HG03342 (cell line): ENCODE measurements around the gene TJP2.
"Not testable (repeated sequence)": the region's sequence is repeated elsewhere in the genome, so short reads cannot be mapped to it uniquely, and the experiment has no call there.

Experiments
- ATAC-seq: cut with Tn5 transposase; IDR thresholded peaks from one replicate; pipeline ENCODE4 v1.9.1; 2021; ENCODE audit warnings: mild to moderate bottlenecking, moderate library complexity; ENCODE audit not compliant: unreplicated experiment

TJP2 gene

DNA sequence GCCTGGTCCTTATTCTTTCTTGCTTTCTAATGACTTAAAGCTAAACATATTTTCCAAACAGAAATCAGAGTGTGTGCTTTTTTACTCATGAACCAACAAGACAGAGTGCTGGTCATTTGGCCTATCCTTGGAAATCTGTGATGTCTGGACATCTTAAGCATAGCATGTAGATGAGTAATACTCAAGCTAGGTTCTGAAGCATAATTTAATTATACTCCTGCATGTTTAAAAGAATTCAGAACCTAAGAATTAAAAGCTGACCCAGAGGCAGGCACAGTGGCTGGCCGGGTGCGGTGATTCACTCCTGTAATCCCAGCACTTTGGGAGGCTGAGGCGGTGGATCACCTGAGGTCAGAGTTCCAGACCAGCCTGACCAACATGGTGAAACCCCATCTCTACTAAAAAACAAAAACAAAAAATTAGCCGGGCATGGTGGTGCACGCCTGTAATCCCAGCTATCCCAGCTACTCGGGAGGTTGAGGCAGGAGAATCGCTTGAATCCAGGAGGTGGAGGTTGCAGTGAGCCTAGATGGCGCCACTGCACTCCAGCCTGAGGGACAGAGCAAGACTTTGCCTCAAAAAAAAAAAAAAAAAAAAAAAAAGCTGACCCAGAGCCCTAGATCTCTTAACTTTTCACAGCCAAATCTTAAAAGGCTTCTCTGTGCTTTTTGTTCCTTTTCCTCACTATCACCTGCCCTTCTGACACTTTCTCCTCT, 16.2 kb upstream of the TJP2 start:
- ATAC-seq: no peak

DNA sequence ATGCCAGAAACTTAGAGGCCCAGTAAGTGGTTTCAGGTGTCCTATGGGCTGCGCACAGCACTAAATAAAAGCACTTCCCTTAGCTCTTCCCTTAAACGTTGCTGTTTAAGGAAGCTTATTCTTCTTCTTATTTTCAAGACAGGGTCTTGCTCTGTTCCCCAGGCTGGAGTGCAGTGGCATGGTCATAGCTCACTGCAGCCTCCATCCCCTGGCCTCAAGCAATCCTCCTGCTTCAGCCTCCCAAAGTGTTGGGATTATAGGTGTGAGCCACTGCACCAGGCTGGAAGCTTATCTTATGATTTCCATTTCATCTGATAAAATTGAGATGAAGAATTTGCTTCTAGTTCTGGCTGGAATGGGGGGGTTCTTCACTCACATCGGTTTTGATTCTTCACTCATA, 15.6 kb upstream of the TJP2 start:
- ATAC-seq: no peak

DNA sequence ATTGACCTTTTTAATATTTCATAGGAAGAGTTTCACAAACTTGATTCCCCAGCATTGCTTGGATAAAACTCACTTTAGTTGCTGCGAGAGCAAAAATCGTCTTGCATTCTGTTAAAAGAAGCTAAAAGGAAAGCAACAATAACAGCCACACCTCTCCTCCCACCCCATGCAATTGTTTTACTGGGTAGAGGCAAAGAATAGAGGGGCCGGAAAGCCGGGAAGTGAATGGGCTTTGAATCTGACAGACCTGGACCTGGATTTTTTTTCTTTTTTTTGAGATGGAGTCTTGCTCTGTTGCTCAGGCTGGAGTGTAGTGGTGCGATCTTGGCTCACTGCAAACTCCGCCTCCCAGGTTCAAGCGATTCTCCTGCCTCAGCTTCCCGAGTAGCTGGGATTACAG, 9.5 kb upstream of the TJP2 start:
- ATAC-seq: not testable (repeated sequence)

DNA sequence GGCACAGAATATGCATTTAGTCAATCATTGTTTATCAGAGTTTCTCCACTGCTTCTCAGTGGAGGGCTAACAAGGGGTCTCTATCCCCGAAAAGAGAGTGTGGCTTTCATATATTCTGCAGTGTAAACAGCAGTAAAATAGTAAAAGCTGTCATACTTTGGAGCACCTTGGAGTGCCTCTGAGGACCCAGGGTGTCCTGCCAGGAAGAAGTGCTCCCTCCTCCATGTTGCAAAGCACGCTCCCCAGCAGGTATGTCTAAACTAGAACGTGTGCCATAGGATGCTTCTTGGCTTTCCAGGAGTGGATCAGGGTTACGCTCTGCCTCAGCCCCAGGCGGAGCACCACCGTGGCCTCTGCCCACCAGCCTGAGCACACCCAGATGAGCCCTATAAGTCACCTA, 8.5 kb upstream of the TJP2 start:
- no peak for ATAC-seq

DNA sequence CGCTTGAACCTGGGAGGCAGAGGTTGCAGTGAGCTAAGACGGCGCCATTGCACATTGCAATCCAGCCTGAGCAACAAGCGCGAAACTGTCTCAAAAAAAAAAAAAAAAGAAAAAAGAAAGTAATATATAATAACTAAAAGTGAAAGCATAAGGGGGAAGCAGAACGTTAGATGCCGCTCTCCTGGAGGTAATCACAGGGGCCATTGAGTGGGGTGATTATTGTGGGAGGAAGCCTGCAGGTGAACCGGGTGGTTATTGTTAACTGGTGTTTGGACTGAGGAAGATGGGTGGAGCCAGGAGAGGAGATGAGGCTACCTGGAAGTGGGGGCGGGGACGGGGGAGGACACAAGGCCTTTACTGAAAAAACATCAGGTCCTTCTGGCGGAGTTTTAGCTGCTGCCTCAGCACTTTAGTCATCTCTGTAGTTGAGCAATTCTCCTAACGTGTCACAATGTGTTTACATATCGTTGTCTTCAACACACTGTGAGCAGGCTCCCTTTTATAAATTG, 5.3 kb upstream of the TJP2 start:
- peak; percentile 46 for ATAC-seq

DNA sequence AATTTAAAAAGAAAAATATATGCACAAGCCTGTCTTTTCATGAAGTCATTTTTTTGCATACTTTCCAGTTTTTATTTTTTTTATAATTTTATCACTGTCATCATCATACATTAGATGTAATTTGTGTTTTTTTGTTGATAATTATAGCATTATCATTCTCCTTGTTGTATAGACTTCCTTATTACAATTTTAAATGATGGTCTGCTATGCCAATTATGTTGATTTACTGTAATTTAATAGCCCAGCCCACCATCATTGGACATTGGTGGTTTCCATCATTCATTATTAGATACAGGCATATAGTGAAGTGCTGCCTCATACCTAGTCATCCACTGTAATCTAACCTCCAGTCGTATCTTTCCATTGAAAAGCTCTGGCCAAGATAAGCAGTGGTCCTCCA, 3.8 kb upstream of the TJP2 start:
- no peak for ATAC-seq

DNA sequence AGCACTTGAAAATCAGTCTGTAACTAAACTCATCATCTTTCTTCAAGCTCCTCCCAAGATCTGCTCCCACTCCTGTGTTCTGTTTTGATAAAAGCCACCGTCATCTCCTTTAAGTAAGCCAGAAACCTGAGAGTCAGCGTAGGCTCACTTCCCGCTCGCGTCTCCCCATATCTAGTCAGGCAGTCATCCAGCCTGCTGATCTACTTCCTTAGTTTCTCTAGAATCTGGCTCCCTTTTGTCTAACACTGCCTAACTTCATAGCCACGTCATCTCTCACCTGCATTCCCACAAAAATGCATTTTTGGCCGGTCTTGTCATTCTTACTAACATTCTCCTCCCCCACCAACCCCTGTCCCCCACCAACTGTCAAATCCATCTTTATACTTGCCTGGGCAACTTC, 3.0 kb upstream of the TJP2 start:
- ATAC-seq: no peak

DNA sequence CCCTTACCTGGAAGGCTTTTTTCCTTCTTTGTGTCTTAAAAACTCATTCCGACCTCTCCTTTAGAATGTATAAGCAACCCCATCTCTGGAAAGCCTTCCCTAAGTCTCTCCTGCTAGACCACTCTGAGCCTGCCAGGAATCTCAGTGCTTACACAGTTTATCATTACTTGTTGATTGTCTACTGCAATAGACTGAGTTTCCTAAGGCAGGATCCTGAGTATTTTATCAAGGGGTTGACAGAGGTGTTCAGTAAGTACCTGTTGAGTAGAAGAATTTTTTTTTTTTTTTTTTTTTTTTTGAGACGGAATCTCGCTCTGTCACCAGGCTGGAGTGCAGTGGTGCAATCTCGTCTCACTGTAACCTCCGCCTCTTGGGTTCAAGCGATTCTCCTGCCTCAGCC, 2.6 kb upstream of the TJP2 start:
- no peak for ATAC-seq

DNA sequence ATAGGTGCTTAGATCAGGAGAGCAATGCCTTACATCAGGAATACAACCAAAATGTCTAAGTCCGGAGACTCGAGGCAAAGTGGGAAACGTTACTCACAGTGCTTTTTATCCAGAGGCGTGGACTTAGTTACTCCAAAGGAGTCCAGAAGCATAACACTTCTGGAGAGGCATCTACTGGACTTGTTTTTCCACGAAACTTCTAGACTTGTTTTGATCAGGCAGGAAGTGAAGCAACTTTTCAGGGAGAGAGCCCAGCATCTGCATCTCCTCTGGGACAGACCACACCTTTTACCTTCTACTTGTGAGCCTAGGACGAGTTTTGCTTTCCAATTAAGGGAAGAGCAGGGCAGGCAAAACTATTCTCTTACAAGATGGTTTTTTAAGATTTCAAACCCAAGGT, 1.2 kb upstream of the TJP2 start:
- ATAC-seq: no peak

DNA sequence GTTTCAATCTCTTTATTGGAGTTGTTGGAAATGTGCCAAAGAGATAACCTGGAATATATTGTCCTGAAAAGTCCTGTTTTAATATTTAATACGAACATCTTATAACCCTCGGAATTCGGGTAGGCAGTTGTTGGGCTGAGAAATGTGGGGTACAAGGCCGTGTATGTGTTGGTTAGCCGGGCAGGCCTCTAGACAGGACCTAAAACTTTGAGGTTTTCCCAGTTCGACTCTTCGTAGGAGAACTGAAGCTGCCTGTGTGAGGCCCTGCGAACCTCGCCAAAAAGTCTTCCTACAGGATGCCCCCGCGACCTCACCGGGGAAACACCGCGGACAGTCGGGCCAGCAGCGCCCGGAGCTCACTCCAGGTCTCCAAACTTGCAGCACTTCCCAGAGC, 583 bp upstream of the TJP2 start:
- ATAC-seq: no peak

DNA sequence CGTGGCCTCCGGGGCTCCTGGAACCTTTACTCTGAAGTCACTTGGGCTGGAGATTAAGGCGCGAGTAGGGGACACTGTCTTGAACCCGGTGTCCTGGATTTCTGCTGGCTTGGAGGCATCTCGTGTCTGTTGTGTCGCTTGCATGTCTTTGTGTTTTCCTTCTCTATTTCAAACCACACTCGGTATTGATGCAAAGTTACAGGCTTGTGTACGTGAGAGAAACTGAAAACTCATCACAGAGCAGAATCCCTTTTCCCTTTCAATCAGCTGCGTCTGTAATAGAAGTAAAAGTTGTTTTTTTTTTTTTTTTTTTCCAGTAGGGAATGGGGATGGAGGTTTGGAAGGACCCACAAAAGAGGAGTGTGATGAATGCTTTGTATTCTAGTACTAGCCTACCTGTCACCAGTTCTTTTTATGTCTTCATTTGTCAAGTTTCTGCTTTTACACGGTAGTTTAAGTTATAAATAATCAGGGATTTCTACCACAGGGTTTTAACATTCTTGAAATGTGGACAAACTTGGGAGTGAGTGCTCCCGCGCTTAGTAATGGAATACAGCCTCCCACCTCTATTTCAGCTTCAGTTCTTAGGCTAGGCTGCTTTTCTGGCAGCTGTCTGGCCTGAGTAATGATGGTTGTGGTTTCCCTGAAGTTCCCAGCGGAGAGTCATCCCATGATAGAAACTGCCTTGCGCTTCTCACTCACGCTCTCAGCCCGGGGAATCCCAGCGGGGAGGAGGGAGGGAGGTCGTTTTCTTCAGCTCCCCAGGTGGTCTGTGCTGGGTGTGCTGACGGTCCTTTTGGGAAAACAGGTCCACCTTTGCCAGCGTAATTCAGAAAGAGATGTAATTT, 763 bp downstream of the TJP2 start:
- ATAC-seq: peak; percentile 57

DNA sequence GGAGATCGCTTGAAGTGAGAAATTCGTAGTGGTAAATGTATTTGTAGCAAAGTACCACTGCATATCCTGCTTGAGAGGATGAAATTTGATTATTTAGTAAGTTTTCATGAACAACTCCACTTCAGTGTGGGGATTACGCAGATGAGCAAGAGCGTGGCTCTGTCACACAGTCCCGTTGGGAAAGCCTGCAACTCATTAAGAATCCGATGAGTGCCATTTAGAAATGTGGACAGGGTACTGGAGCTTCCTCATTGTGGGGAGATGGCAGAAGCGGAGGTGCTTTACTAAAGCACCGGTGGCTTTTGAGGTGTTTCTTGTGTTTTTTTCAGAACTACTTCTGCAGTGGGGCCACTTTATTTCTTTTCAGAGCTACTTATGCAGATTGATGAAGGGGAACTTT, 1.4 kb downstream of the TJP2 start:
- peak; percentile 27 for ATAC-seq

DNA sequence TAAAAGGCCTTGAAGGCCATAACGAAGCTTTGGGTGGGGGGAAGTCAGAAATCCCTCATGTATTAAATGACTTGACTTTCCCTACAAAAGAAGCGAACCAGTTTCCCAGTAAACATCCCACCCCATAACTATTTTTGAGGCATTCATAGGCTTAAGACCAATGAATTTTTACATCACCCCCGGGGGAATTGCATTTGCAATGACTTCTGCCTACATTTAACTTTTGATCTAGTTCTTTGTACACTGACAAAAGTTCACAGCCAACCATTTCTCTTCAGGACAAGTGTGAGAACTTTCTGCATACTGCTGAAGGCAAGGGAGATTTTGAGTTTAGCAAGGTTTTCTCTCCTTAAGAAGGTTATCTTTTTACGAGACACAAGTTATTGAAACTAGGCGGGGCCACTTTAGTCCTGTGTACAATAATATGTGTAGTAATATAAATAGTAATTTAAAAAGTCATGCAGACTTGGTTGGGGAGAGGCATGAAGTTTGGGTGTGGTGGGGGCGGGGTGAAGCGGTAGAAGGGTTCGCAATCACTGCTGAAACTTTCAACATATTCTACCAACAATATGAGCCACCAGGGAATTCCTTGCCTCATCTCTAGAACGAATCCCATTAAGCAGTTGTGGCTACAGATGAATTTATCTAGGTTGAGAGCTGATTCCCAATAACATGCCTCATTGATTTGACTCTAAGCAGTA, 2.5 kb downstream of the TJP2 start:
- ATAC-seq: no peak

DNA sequence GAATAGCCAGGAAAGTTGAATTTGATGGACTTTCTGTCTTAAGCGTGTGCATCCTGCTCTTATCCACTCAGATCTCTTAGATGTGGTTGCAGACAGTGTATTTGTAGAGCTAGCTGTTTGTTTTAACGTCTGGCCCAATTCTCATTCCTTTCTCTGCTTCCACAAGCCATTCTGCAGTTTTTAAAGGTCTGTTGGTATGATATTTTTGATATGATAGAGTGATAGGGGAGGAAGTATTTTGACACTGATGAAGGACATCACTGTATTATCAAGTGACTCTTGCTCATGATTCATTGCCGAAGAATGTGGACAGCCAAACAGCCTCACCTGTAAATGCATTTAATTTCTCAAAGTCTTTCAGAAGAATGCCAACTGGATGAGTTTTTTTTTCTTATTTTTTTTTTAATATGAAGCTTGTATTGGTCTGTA, 4.5 kb downstream of the TJP2 start:
- no peak for ATAC-seq

DNA sequence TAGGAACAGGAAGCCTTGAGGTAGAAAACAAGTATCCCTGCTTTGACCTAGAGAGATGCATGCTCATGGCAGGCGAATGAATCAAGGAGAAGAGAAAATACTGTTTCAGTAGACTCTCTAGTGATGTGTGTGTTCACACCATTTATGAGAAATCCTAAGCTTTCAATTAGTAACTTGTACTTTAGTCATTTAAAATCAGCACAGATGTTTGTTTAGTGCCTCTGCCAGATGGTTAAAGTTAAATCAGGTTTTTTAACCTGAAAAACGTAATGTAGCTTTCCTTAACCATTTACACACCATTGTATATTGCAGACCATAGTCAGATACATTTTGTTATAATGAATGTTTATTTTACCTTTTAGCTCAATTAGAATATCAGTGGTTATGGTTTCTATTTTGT, 5.0 kb downstream of the TJP2 start:
- ATAC-seq: no peak

DNA sequence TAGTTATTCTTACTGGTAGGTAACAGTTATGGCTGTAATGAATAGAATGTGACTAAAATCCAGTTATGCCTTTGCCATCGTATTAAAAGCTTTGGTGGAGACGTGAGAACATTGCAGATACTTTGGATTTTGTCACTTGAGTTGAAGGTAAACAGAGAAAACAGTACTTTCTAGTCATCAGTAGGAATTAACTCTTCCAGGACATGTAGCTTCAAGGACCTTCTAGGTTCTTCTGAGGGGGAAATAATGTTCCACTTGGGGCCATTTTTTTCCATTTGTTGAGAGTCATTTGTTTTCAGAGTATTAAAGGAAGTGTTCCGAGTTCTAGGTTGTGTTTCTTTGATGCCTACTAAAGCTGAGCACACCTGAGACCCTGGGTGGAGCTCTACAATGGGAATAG, 6.1 kb downstream of the TJP2 start:
- ATAC-seq: no peak

DNA sequence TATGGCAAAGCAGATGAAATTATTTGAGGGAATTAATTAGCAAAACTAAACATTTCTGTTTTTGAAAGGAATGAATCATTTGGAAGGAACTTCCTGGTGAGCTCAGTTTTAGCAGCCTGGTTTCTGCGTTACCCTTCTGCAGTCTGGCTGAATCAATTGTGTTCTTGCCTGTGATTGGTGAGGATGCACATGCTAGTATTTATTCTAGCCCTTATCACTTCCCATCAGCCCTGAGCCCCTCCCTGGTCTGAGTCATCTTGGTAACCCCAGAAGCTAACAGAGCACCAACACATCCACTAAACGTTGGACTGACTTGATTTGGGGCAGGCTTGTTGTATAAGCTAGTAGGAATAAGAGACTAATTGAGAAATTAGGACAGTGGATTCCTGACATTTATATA, 6.6 kb downstream of the TJP2 start:
- ATAC-seq: no peak

DNA sequence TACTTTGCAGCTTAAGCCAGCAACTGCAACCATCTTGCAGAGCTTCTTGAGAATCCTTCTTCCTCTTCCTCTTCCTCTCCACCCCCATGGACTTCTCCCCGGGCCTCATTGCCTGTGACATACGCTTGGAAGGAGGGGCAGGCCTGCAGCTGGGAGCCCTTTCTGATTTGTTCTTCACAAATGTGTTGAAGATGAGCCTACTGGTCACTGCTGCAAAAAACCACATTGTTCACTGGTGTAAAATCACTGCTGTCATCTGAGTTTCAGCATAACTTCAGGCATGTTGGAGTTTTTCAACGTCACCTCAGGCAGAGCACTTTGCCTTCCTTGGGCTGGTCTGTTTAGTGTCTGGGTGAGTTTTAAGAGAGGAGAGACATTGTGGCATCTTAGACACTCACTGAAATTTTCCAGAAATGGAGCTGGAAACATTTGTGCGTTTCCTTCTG, 7.9 kb downstream of the TJP2 start:
- ATAC-seq: no peak

DNA sequence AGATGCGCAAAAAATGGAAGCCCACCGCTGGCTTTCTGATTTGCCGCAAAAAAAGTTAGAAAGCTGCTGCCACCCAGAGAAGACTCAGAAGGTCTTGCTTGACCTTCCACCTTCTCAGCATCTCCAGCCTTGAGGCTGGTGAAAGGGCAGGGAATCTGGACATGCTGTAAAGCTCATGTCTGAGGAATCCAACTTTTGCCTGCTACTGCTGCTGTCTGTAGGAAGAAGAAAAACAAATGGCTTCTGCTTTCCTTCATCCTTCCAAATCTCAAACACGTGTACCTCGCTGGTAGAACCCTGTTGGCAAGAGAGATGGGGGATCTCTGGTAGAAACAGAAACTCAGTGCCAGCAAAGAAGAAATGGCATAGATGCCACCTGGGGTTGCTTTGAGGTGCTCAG, 10.2 kb downstream of the TJP2 start:
- ATAC-seq: no peak

DNA sequence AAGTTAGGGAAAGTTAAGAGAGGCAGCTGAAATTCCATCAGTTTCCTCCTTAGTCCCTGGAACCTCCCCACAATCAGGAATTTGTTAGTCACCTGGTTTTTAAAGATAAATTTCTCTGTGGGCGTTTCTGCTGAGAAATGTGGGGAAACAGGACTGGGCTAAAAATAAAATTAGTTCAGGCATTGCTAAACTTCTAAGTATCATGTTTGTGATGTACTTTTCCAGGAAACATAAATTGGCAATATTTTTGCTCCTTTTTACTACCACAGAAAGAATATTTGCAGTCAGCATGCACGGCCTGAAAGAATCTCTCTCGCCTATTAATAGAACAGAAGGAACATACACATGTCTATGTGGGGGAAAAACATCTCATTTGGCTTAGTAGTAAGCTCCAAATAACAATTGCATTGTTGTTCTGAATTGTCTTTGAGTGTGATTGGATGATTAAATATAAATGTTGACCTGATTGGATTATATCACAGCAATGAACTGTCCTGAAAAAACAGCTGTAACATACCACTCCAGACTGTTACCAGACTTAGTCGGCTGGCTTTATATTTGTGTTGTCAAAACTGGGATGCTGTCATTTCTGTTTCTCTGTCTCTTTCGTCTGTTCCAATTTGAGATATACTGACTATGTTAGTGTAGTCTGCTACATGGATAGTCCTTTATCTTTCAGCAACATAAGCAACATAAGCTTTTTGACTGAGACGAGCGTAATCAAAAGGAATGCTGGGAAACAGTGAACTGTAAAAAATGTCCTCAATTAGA, 12.9 kb downstream of the TJP2 start:
- no peak for ATAC-seq

DNA sequence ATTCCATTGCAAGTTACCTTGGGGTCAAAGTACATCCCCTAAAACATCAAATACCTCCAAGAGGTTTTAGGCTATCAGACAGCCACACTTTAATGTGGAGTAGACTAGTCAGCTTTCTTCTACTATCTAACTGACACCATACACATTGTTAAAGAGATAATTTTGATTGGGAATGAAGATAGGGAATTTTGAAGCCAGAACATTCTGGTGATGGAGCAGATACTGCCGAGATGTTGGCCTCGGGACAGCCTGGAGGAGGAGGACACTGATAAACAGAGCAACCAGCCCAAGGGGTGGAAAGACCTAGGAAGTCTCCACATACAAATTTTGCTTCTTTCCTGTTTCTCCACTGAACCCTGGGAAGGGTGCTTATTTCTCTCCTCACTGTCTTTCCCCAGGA, 14.9 kb downstream of the TJP2 start:
- no peak for ATAC-seq
